Activated CD8-positive, alpha-beta memory T cell treated with anti-CD3 and anti-CD28 coated beads, Interleukin-2, amount 50 U/mL, for 1 hour (primary cell): ENCODE measurements around the gene CADM2.

Experiments used
- DNase-seq: peaks from one replicate; pipeline ENCODE4 v3.0.0-alpha.2; 2020; ENCODE audit errors: extremely low read depth

The CADM2 gene

GRCh38 chr3:85321892-85322291, 363.1 kb downstream of the CADM2 start:
- DNase-seq: no peak

- no peak for DNase-seq
These were observed 371.3 kb downstream of the CADM2 start for GRCh38 chr3:85330071-85330470.

DNA sequence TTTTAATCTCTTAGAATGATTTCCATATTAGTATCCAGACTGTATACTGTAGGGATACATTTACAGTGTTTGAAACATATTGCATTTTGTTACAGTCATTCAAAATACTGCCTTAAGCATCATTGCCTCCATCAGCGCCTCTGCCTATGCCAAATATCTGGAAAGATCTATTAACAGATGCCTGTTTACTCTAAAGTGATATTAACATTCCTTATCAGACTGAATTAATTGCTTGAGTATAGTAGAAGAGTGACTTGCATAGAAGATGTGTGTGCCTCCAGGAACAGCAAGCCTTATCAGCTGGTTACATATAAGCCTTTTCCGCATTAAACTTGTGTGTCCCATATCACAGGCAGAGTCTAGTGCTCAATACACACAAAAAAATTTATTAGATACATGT, 379.1 kb downstream of the CADM2 start:
- no peak for DNase-seq

- DNase-seq: no peak
These were observed 384.1 kb downstream of the CADM2 start for GRCh38 chr3:85342915-85343314.

DNA sequence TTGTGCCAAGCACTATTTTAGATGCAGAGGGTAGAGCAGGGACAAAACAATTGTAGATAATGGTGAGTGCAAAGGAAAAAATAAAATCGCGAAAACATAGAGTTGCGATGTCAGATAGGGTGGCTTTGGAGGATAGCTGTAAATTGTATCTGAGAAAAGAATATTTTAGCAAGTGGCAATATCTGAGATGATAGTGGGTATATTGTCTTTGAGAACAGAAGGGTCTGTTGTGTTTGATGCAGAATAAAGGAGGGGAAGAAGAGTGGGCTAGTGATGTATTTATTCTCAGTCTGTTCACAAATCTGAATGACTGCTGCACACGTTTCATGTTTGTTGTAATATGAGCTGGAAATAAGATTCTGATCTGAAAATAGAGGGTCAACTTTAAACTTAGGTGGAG, 396.8 kb downstream of the CADM2 start:
- no peak for DNase-seq

DNA sequence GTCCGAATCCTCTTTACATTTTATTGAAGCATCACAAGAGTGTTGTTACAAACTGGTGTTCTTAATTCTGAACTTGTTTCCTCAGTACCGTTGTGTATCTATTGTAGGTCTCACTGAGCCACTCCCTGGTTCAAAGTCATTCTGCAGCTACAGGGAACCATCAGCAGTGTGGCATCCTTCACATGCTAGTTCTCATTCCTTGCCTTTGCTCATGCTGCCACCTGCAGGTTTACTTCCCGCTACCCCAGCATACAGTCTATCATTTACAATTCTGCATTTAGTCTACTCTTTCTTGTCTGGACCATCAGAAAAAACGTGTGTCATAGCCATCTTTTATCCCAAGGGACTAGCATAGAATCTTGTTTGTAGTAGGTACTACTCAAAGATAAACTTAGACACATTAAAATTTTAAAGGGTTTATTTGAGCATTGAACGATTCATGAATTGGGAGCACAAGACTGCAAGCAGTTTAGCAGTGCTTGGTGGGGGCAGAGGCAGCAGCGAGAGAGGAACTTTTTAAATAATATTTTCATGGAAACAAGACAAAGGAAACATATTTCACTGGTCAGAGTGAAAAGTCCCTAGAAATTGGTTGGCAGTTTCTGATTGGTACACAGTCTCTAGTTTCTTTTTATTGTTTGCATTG, 402.1 kb downstream of the CADM2 start:
- DNase-seq: no peak

GRCh38 chr3:85364296-85364909, 405.6 kb downstream of the CADM2 start:
- DNase-seq: no peak

DNA sequence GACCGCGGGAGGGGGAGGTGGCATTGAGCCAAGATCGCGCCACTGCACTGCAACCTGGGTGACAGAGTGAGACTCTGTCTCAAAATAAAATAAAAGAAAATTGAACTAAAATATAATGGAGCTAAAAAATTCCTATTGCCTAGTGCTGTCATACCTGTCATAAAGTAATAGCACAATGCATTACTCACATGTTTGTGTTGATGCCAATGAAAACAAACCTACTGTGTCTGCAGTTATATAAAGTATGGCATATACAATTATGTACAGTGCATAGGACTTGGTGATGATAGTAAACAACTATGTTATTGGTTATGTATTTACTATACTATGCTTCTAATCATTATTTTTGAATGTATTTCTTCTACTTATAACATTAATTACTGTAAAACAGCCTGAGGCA, 411.6 kb downstream of the CADM2 start:
- no peak for DNase-seq

- DNase-seq: no peak
These were observed 417.3 kb downstream of the CADM2 start for GRCh38 chr3:85376131-85376530.

DNA sequence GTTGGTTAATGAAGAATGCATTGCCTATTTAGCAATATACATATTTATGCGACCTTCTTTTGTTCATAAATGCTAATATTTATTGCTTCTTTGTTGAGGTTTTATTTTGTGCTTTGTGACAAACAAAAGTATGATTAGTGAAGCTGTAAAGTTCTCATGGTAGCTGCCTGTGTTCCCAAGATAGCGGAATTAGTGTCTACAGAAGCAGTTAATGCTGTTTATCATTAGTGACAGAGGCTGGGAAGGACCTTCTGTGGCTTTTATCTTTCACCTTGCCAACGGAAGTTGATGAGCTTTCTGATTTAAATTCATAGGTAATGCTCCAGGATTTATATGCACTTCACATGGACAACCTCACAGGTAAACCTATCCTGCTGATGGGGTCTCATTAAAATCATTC, 418.3 kb downstream of the CADM2 start:
- DNase-seq: no peak

DNA sequence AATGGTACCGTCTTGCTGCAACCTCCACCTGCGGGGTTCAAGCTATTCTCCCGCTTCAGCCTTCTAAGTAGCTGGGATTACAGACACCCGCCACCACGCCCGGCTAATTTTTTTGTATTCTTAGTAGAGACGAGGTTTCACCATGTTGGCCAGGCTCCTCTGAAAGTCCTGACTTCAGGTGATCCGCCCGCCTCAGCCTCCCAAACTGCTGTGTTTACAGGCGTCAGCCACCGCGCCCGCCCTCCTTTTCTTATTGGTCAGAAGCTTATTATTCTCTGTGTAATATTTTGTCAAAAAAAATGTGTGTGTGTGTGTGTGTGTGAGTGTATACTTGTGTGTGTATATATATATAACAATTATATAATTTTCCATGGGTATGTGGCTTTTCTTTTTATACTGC, 425.6 kb downstream of the CADM2 start:
- no peak for DNase-seq

GRCh38 chr3:85387913-85388505, 429.2 kb downstream of the CADM2 start:
- no peak for DNase-seq

- no peak for DNase-seq
These were observed 435.6 kb downstream of the CADM2 start for GRCh38 chr3:85394424-85394823.

GRCh38 chr3:85397434-85397833, 438.6 kb downstream of the CADM2 start:
- DNase-seq: no peak

DNA sequence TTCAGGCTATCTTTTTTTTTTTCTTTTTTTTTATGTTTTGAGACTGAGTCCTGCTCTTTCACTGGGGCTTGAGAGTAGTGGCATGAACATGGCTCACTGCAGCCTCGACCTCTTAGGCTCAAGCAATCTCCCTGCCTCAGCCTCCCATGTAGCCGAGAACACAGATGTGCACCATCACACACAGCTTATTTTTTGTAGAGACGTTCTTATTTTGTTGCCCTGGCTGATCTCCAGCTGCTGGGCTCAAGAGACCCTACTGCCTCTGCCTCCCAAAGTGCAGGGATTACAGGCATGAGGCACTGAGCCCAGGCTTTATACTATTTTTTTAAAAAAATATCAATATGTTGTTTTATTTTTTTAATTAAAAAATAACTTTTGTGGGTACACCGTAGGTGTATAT, 467.3 kb downstream of the CADM2 start:
- DNase-seq: no peak

DNA sequence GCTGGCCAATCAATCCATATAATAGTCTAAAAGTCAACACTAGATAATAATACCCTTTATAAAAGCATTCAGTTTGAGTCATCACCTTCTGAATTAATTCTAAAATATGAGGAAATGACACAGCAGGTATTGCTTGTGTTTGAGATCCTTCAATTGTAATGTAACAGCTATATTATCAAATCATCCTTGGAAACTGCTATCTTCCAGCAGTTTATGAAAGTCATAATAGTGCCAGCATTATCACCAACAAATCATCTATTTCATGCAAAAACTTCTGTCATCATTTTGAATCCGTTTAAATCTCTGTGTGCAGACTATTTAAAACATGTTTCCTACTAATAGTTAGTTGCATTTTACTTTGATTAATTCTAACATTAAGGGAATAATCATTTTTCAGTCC, 468.7 kb downstream of the CADM2 start:
- no peak for DNase-seq

GRCh38 chr3:85432081-85432480, 473.3 kb downstream of the CADM2 start:
- no peak for DNase-seq

- DNase-seq: no peak
These were observed 474.5 kb downstream of the CADM2 start for GRCh38 chr3:85433319-85433718.

DNA sequence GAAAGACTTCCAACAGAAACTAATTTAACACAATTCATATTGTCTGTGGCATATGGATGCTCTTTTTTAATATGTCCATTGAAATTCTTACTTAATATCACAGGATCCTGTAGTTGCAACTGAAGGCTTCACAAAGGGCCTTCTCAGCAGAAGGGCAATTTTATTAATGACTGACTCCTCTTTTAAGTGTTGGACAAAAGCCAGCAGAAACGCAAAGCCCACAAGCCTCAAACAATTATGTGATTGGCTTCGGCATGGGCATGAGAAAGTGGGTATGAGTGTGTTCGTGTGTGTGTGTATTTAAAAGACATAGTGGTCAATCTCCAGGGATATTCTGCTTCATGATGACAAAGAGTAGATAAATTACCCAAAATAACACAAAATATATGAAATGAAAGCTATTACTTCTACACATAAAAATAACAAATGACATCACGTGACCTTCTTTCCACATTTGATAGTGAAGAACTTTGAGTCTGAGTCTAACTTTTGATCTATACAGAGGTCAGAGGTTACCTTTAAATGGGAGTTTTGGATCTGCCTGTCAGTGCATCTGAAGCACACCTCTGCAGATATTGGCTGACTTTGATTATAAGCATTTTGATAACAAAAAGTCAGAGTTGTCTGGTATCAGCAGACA, 496.9 kb downstream of the CADM2 start:
- DNase-seq: no peak

- DNase-seq: no peak
These were observed 515.5 kb downstream of the CADM2 start for GRCh38 chr3:85474241-85474640.

GRCh38 chr3:85475346-85475745, 516.6 kb downstream of the CADM2 start:
- DNase-seq: no peak

GRCh38 chr3:85476891-85477495, 518.2 kb downstream of the CADM2 start:
- DNase-seq: no peak
